H9 (cell line): ENCODE data around the gene PNMA5. TPM values are rescaled to one million over a fixed set of nuclear protein-coding genes. Genes with fewer than 3 reads are reported as not detected.

Source experiments
- DNase-seq: peaks from one replicate; pipeline ENCODE4 v3.0.0-alpha.2; 2017
- H2AFZ ChIP-seq: one replicate; pipeline ENCODE4 v1.6.1; 2013; ENCODE audit warnings: mild to moderate bottlenecking, low read length, control low read depth, moderate library complexity
- H2AK5ac ChIP-seq: 2 replicates; pipeline ENCODE4 v1.6.1; 2013; ENCODE audit warnings: low read length, control low read depth, mixed read lengths; ENCODE audit not compliant: insufficient read length
- H2BK120ac ChIP-seq: one replicate; pipeline ENCODE4 v1.6.1; 2013; ENCODE audit warnings: low read depth, mild to moderate bottlenecking, low read length, control low read depth, inconsistent platforms; ENCODE audit not compliant: poor library complexity, severe bottlenecking
- H2BK12ac ChIP-seq: 2 replicates; pipeline ENCODE4 v1.6.1; 2013; ENCODE audit warnings: low read length, control low read depth, mixed read lengths, low read depth; ENCODE audit not compliant: insufficient read length
- H2BK15ac ChIP-seq: 2 replicates; pipeline ENCODE4 v1.6.1; 2013; ENCODE audit warnings: low read depth, low read length, control low read depth
- H2BK20ac ChIP-seq: one replicate; pipeline ENCODE4 v1.6.1; 2013; ENCODE audit warnings: low read depth, mild to moderate bottlenecking, low read length, control low read depth, inconsistent platforms; ENCODE audit not compliant: poor library complexity, severe bottlenecking
- H2BK5ac ChIP-seq: 2 replicates; pipeline ENCODE4 v1.6.1; 2013; ENCODE audit warnings: low read length, control low read depth, mixed read lengths; ENCODE audit not compliant: insufficient read length
- H3K14ac ChIP-seq: 2 replicates; pipeline ENCODE4 v1.6.1; 2013; ENCODE audit warnings: low read length, control low read depth; ENCODE audit not compliant: insufficient read depth
- H3K18ac ChIP-seq: 2 replicates; pipeline ENCODE4 v1.6.1; 2013; ENCODE audit warnings: low read depth, mild to moderate bottlenecking, mixed read lengths, low read length, control low read depth; ENCODE audit not compliant: insufficient read length
- H3K23ac ChIP-seq: 2 replicates; pipeline ENCODE4 v1.6.1; 2013; ENCODE audit warnings: low read length, control low read depth, mixed read lengths, low read depth; ENCODE audit not compliant: insufficient read length
- H3K23me2 ChIP-seq: 2 replicates; pipeline ENCODE4 v1.6.1; 2013; ENCODE audit warnings: low read depth, mild to moderate bottlenecking, mixed read lengths, low read length, control low read depth; ENCODE audit not compliant: insufficient read length, poor library complexity, severe bottlenecking
- H3K27ac ChIP-seq: 2 replicates; pipeline ENCODE4 v1.5.1; 2013; ENCODE audit warnings: low read length, control low read depth, mixed read lengths, low read depth; ENCODE audit not compliant: insufficient read length
- H3K27me3 ChIP-seq: 2 replicates; pipeline ENCODE4 v1.6.1; 2013; ENCODE audit warnings: low read length, control low read depth, inconsistent platforms; ENCODE audit not compliant: insufficient read depth
- H3K4ac ChIP-seq: 2 replicates; pipeline ENCODE4 v1.6.1; 2013; ENCODE audit warnings: low read depth, mild to moderate bottlenecking, control low read depth, inconsistent platforms, low read length, moderate library complexity
- H3K4me1 ChIP-seq: 2 replicates; pipeline ENCODE4 v1.6.1; 2013; ENCODE audit warnings: low read length, control low read depth, inconsistent platforms; ENCODE audit not compliant: insufficient read depth
- H3K4me2 ChIP-seq: 2 replicates; pipeline ENCODE4 v1.6.1; 2013; ENCODE audit warnings: low read length, control low read depth, mixed read lengths; ENCODE audit not compliant: insufficient read length, insufficient read depth
- H3K56ac ChIP-seq: 2 replicates; pipeline ENCODE4 v1.6.1; 2013; ENCODE audit warnings: low read depth, mild to moderate bottlenecking, mixed read lengths, low read length, control low read depth; ENCODE audit not compliant: insufficient read length
- H3K79me1 ChIP-seq: 2 replicates; pipeline ENCODE4 v1.6.1; 2013; ENCODE audit warnings: low read depth, mild to moderate bottlenecking, moderate library complexity, low read length, control low read depth, inconsistent platforms; ENCODE audit not compliant: insufficient read depth, poor library complexity, severe bottlenecking
- H3K79me2 ChIP-seq: 2 replicates; pipeline ENCODE4 v1.6.1; 2013; ENCODE audit warnings: low read length, control low read depth, inconsistent platforms; ENCODE audit not compliant: insufficient read depth
- H3K9ac ChIP-seq: 2 replicates; pipeline ENCODE4 v1.6.1; 2013; ENCODE audit warnings: low read length, control low read depth, mixed read lengths; ENCODE audit not compliant: insufficient read length; ENCODE audit errors: extremely low read depth
- H3K9me3 ChIP-seq: one replicate; pipeline ENCODE4 v1.6.1; 2013; ENCODE audit warnings: low read depth, low read length, inconsistent platforms; ENCODE audit not compliant: control insufficient read depth
- H3T11ph ChIP-seq: one replicate; pipeline ENCODE4 v1.6.1; 2013; ENCODE audit warnings: mild to moderate bottlenecking, low read length, control low read depth, inconsistent platforms
- H4K20me1 ChIP-seq: one replicate; pipeline ENCODE4 v1.6.1; 2013; ENCODE audit not compliant: control insufficient read depth, insufficient read length, insufficient read depth
- H4K5ac ChIP-seq: 2 replicates; pipeline ENCODE4 v1.6.1; 2013; ENCODE audit warnings: low read depth, mild to moderate bottlenecking, mixed read lengths, low read length, control low read depth; ENCODE audit not compliant: insufficient read length
- H4K8ac ChIP-seq: replicated peaks from 2 replicates; pipeline ENCODE4 v1.6.1; 2013; ENCODE audit warnings: low read length, control low read depth, mixed read lengths, low read depth; ENCODE audit not compliant: insufficient read length
- H4K91ac ChIP-seq: 2 replicates; pipeline ENCODE4 v1.6.1; 2013; ENCODE audit warnings: low read depth, mild to moderate bottlenecking, moderate library complexity, mixed read lengths, low read length, control low read depth; ENCODE audit not compliant: insufficient read length
- H3K27ac Mint-ChIP-seq, 3 experiments: 2 replicates in 2 of 3; 3 replicates in 1 of 3; pipeline ENCODE4 v1.8.0; 2020 to 2021; ENCODE audit warnings: mixed read lengths in 3 of 3, mild to moderate bottlenecking in 1 of 3, moderate library complexity in 1 of 3
- H3K27me3 Mint-ChIP-seq: 2 replicates; pipeline ENCODE4 v1.8.0; 2021; ENCODE audit warnings: low read depth, mild to moderate bottlenecking, moderate library complexity, mixed read lengths
- H3K36me3 Mint-ChIP-seq, 3 experiments: 2 replicates in 2 of 3; 3 replicates in 1 of 3; pipeline ENCODE4 v1.8.0; 2020 to 2021; ENCODE audit warnings: low read depth in 3 of 3, mixed read lengths in 3 of 3; ENCODE audit not compliant: insufficient read depth in 1 of 3
- H3K4me1 Mint-ChIP-seq, 2 experiments: 2 replicates each; pipeline ENCODE4 v1.8.0; 2020; ENCODE audit warnings: mixed read lengths in 2 of 2
- H3K4me3 Mint-ChIP-seq, 2 experiments: 2 replicates in 1 of 2; 3 replicates in 1 of 2; pipeline ENCODE4 v1.8.0; 2020 to 2021; ENCODE audit warnings: mild to moderate bottlenecking in 2 of 2, mixed read lengths in 2 of 2, moderate library complexity in 1 of 2
- H3K9me3 Mint-ChIP-seq, 2 experiments: 2 replicates in 1 of 2; 3 replicates in 1 of 2; pipeline ENCODE4 v1.8.0; 2020; ENCODE audit warnings: mild to moderate bottlenecking in 2 of 2, mixed read lengths in 2 of 2, moderate library complexity in 1 of 2
- WGBS: extraction: QIAGEN DNeasy Blood & Tissue Kit; methylation state at CpG from one replicate; pipeline ENCODE4 v1.1.7; 2013; ENCODE audit warnings: missing lambda C conversion rate, low lambda C conversion rate, mixed read lengths; ENCODE audit not compliant: insufficient read length; ENCODE audit errors: extremely low coverage; 5-methylcytosine and 5-hydroxymethylcytosine counted together
- total RNA-seq: library from RNA; stranded (reverse); gene quantifications from 2 replicates; pipeline ENCODE4 v1.2.1, GENCODE V29; 2021
- TF ChIP-seq, protein P1 (sequence below): fragments of 200-600 bp; sonication (generic); conservative IDR thresholded peaks from 3 replicates; pipeline ENCODE4 v1.8.0; 2021; ENCODE audit warnings: antibody characterized with exemption, mild to moderate bottlenecking

The PNMA5 gene
- total RNA-seq, 1 experiment from 2014 or later, result not detected

GRCh38 chrX:152958047-152958446 lies 35.9 kb downstream of the PNMA5 start:
- Histone ChIP-seq H3K23me2 (no peaks in the 10 kb centered on the region), H4K5ac (no peak overlapping the region), H3K9me3 (peaks cover 34% of the 10 kb centered on the region), H2BK5ac (no peak overlapping the region), H2BK120ac (no peak overlapping the region), H3T11ph (no peak overlapping the region), H4K8ac (no peak overlapping the region), H2AFZ (no peak overlapping the region), H3K4me2 (no peak overlapping the region), H4K20me1 (no peaks in the 10 kb centered on the region), H2BK12ac (no peak overlapping the region), H2AK5ac (no peak overlapping the region), H3K79me2 (no peaks in the 10 kb centered on the region), H3K18ac (no peak overlapping the region), H2BK15ac (no peak overlapping the region), H3K4me1 (no peaks in the 10 kb centered on the region), H3K4ac (no peak overlapping the region), H3K23ac (no peak overlapping the region), H2BK20ac (no peak overlapping the region), H3K9ac (no peak overlapping the region), H3K14ac (no peak overlapping the region), H3K79me1 (no peaks in the 10 kb centered on the region), H4K91ac (no peak overlapping the region), H3K56ac (no peak overlapping the region), H3K27ac (no peak overlapping the region), H3K27me3 (no peaks in the 10 kb centered on the region)
- H3K36me3 Mint-ChIP-seq, result peaks cover 2 to 10% (median 4%) of the 10 kb centered on the region in 3 experiments; a peak in 5 of 7 replicates
- peaks cover 4 to 6% of the 10 kb centered on the region in 2 experiments for H3K4me1 Mint-ChIP-seq
- H3K4me3 Mint-ChIP-seq, result peak overlapping the region in 1 of 2 experiments; percentile 59; a peak in 2 of 5 replicates
- no peak overlapping the region for H3K27ac Mint-ChIP-seq
- peaks cover 62 to 65% of the 10 kb centered on the region in 2 experiments for H3K9me3 Mint-ChIP-seq
- no CpG with 5 or more reads among the region's 5 CpGs for WGBS
- no peak for DNase-seq
- TF ChIP-seq, protein P1, sequence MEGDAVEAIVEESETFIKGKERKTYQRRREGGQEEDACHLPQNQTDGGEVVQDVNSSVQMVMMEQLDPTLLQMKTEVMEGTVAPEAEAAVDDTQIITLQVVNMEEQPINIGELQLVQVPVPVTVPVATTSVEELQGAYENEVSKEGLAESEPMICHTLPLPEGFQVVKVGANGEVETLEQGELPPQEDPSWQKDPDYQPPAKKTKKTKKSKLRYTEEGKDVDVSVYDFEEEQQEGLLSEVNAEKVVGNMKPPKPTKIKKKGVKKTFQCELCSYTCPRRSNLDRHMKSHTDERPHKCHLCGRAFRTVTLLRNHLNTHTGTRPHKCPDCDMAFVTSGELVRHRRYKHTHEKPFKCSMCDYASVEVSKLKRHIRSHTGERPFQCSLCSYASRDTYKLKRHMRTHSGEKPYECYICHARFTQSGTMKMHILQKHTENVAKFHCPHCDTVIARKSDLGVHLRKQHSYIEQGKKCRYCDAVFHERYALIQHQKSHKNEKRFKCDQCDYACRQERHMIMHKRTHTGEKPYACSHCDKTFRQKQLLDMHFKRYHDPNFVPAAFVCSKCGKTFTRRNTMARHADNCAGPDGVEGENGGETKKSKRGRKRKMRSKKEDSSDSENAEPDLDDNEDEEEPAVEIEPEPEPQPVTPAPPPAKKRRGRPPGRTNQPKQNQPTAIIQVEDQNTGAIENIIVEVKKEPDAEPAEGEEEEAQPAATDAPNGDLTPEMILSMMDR, result no peak
- peaks cover 3% of the 10 kb centered on the region for H3K27me3 Mint-ChIP-seq
